ENCODE results near the gene PCNX2. TPM values are rescaled to one million over a fixed set of nuclear protein-coding genes. Genes with fewer than 3 reads are reported as not detected.

PCNX2 gene
- total RNA-seq, 1 experiment from 2014 or later, result 50.8 TPM

DNA sequence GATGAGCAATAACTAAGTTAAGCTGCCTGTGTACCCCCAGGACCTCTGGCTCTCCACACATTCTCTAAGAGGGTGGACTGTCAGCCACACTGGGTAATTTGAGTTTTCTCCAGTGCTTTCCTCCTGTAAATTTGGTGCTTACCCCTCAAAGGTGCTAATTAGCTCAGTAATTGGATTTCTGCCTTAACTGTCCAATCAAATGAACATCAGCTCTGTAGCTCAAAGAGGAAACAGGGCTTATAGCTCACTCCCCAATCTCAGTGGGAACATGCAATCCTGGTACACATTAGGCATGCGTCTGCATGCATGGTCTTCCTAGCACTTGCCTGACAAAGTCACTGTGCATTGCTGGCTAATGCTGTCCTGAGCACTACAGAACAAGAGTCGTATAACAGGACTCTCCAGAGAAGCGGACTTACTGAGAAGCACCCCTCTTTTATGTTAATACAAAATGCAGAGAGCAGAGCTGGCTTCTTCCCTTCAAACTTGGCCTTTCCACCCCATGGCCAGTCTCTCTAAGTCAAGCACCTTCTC lies 235.0 kb downstream of the PCNX2 start:
- H3K36me3 Mint-ChIP-seq, result no peaks in the 10 kb centered on the region; the same call in 1 of the 2 replicates
- no peak for TF ChIP-seq TEAD1 (CRISPR knock-in tag; IDR thresholded peaks at IDR 0.05)
- TF ChIP-seq, protein P1, sequence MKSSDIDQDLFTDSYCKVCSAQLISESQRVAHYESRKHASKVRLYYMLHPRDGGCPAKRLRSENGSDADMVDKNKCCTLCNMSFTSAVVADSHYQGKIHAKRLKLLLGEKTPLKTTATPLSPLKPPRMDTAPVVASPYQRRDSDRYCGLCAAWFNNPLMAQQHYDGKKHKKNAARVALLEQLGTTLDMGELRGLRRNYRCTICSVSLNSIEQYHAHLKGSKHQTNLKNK (CRISPR knock-in tag; IDR thresholded peaks at IDR 0.05), result no peak
- no peak for TF ChIP-seq E2F4 (CRISPR knock-in tag; IDR thresholded peaks at IDR 0.05; ENCODE audit: borderline replicate concordance, low read depth)
- no peak for TF ChIP-seq ETV6 (CRISPR knock-in tag; IDR thresholded peaks at IDR 0.05)
- no peak for TF ChIP-seq MXD4 (CRISPR knock-in tag; IDR thresholded peaks at IDR 0.05; ENCODE audit: borderline replicate concordance)
- no peak for TF ChIP-seq ZNF138 (CRISPR knock-in tag; conservative IDR thresholded peaks at IDR 0.05)
- no peak for TF ChIP-seq ZNF121 (CRISPR knock-in tag; IDR thresholded peaks at IDR 0.05)
- TF ChIP-seq NR2C2 (CRISPR knock-in tag; IDR thresholded peaks at IDR 0.05), result no peak
- no peak for TF ChIP-seq ZNF532 (CRISPR knock-in tag; IDR thresholded peaks at IDR 0.05; ENCODE audit: borderline replicate concordance)
- TF ChIP-seq IRF2 (CRISPR knock-in tag; IDR thresholded peaks at IDR 0.05; ENCODE audit: borderline replicate concordance, low read depth), result no peak
- no peak for TF ChIP-seq SP1 (CRISPR knock-in tag; conservative IDR thresholded peaks at IDR 0.05)
- no peak for TF ChIP-seq KAT7 (CRISPR knock-in tag; IDR thresholded peaks at IDR 0.05; ENCODE audit: borderline replicate concordance)
- no peak for TF ChIP-seq GABPB1 (CRISPR knock-in tag; IDR thresholded peaks at IDR 0.05)
- ChIA-PET POLR2A (no interaction called here), CTCF (no interaction called here)
- no peak overlapping the region for H3K4me3 Mint-ChIP-seq
- H3K9me3 Mint-ChIP-seq, result no peaks in the 10 kb centered on the region
- peaks cover 10% of the 10 kb centered on the region for H3K4me1 Mint-ChIP-seq
- no peaks in the 10 kb centered on the region for H3K27me3 Mint-ChIP-seq (ENCODE audit: low read depth)
- ATAC-seq (peak; percentile 30; the same call in 1 of the 2 replicates), DNase-seq (ENCODE audit: low spot score) (no peak)
- no peak overlapping the region for H3K27ac Mint-ChIP-seq

DNA sequence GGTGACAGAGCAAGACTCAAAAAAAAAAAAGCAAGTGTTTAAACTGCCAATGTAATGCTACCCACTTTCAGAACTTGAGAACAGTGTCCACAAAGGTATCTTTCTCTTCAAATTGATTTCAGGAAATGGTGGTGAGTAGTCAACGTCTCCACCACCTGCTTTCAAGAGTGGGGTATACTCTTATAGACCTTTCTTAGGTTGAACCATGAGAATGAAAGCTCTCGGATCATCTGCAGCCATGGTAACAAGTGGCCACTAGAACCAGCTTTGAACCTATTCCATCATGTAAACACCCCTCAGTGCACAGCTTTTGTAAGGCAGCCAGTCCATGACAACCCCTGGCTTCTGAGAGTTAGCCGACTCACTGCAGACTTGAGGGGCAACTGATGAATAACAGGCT lies 237.7 kb downstream of the PCNX2 start:
- Mint-ChIP-seq H3K9me3 (no peaks in the 10 kb centered on the region), H3K27me3 (ENCODE audit: low read depth) (no peaks in the 10 kb centered on the region), H3K36me3 (peaks cover 9% of the 10 kb centered on the region), H3K4me1 (peaks cover 10% of the 10 kb centered on the region), H3K4me3 (no peak overlapping the region), H3K27ac (no peak overlapping the region)
- ChIA-PET POLR2A (no interaction called here), CTCF (no interaction called here)
- DNase-seq (ENCODE audit: low spot score) (no peak), ATAC-seq (no peak)
- TF ChIP-seq, protein P2, sequence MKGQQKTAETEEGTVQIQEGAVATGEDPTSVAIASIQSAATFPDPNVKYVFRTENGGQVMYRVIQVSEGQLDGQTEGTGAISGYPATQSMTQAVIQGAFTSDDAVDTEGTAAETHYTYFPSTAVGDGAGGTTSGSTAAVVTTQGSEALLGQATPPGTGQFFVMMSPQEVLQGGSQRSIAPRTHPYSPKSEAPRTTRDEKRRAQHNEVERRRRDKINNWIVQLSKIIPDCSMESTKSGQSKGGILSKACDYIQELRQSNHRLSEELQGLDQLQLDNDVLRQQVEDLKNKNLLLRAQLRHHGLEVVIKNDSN (CRISPR knock-in tag; IDR thresholded peaks at IDR 0.05), result no peak

DNA sequence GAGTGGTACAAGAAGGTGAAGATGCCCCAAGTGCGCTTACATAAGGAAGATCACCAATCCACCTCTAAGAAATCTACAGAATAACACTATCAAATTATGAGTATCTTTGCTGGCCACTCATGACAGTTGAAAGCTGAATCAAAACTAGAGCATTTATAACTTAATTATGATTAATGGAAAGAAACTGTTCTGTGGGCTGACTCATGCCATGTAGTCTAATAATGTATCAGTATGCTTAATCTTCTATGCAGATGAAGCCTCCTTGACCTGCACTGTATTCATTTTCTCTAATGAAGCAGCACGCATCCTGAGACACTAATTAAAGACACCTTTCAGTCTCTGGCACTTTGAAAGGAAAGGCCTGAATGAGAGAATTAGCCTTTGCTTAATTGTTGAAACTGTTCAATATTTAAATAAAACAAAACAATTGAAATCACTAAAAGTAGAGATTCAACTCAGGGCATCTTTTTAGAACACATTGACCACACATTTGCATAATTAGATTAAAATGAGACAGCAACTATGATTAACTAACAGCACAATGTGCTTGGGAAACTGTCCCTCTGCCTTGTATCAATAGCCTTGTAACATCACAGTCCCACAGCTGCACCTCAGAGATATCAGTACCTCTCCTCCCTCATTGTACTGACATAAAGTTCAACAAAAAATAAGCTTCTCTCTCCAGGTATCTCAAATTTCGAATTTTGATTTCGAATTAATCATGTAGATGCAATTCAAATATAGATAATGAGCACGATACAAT lies 239.5 kb downstream of the PCNX2 start:
- Mint-ChIP-seq H3K4me1 (peaks cover 7% of the 10 kb centered on the region), H3K4me3 (no peak overlapping the region), H3K9me3 (0 out of 2 replicates have a peak, but pooled peaks cover under 1% of the 10 kb centered on the region), H3K27ac (no peak overlapping the region), H3K36me3 (peaks cover 18% of the 10 kb centered on the region), H3K27me3 (ENCODE audit: low read depth) (no peaks in the 10 kb centered on the region)
- POLR2A ChIA-PET, result no interaction called here
- DNase-seq (ENCODE audit: low spot score) (no peak), ATAC-seq (no peak)
- CTCF ChIA-PET, result no interaction called here
- TF ChIP-seq FOXK1 (CRISPR knock-in tag; IDR thresholded peaks at IDR 0.05), result no peak
- TF ChIP-seq ZNF121 (CRISPR knock-in tag; IDR thresholded peaks at IDR 0.05), result no peak
- no peak for TF ChIP-seq GRHL2 (CRISPR knock-in tag; IDR thresholded peaks at IDR 0.05; ENCODE audit: insufficient replicate concordance, severe bottlenecking)
- no peak for TF ChIP-seq ZBTB21 (CRISPR knock-in tag; IDR thresholded peaks at IDR 0.05; ENCODE audit: borderline replicate concordance)
- TF ChIP-seq, protein P3, sequence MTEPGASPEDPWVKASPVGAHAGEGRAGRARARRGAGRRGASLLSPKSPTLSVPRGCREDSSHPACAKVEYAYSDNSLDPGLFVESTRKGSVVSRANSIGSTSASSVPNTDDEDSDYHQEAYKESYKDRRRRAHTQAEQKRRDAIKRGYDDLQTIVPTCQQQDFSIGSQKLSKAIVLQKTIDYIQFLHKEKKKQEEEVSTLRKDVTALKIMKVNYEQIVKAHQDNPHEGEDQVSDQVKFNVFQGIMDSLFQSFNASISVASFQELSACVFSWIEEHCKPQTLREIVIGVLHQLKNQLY (CRISPR knock-in tag; IDR thresholded peaks at IDR 0.05), result no peak
- TF ChIP-seq PREB (CRISPR knock-in tag; IDR thresholded peaks at IDR 0.05; ENCODE audit: borderline replicate concordance), result no peak
- TF ChIP-seq, protein P4, sequence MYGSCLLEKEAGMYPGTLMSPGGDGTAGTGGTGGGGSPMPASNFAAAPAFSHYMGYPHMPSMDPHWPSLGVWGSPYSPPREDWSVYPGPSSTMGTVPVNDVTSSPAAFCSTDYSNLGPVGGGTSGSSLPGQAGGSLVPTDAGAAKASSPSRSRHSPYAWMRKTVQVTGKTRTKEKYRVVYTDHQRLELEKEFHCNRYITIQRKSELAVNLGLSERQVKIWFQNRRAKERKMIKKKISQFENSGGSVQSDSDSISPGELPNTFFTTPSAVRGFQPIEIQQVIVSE (CRISPR knock-in tag; IDR thresholded peaks at IDR 0.05; ENCODE audit: borderline replicate concordance), result no peak

Measured in WTC11 (cell line).